Left ventricle myocardium inferior (tissue), 1 donor: ENCODE results near the gene COL4A2. TPM values are rescaled to one million over a fixed set of nuclear protein-coding genes. Genes with fewer than 3 reads are reported as not detected.

Experiments
- DNase-seq: peaks from one replicate; pipeline ENCODE4 v3.0.0-alpha.2; 2020
- H3K27ac ChIP-seq: fragments of 200-600 bp; replicated peaks from 2 replicates; pipeline ENCODE4 v1.8.0; 2021
- H3K27me3 ChIP-seq: fragments of 200-600 bp; 2 replicates; pipeline ENCODE4 v1.8.0; 2021; ENCODE audit warnings: low read depth
- H3K36me3 ChIP-seq: fragments of 200-600 bp; 2 replicates; pipeline ENCODE4 v1.8.0; 2021
- H3K4me1 ChIP-seq: fragments of 200-600 bp; 2 replicates; pipeline ENCODE4 v1.8.0; 2021
- H3K4me3 ChIP-seq: fragments of 200-600 bp; 2 replicates; pipeline ENCODE4 v1.8.0; 2021; ENCODE audit warnings: mild to moderate bottlenecking, moderate library complexity
- H3K9me3 ChIP-seq: fragments of 200-600 bp; replicated peaks from 2 replicates; pipeline ENCODE4 v1.8.0; 2021
- intact Hi-C: fragments of 100-400 bp; cut with micrococcal nuclease; formaldehyde crosslinking; loops from one replicate; pipeline ENCODE4 v1.11.0; 2022
- total RNA-seq: library from RNA; stranded (reverse); fragmentation: NEBNext Ultra II Directional; extraction: Animal tissue kit (Norgen Biotek cat#: 25700); gene quantifications from one replicate; pipeline ENCODE4 v1.2.1, GENCODE V29; 2021
- TF ChIP-seq, protein P1 (sequence below): fragments of 200-600 bp; IDR thresholded peaks from 2 replicates; pipeline ENCODE4 v1.8.0; 2021; ENCODE audit warnings: antibody characterized with exemption, mild to moderate bottlenecking, borderline replicate concordance
- donor health status: DM: no; HTN: yes; CAD: no; lungs with severe emphysema.

Gene COL4A2
- total RNA-seq, 1 donor from 2014 or later, result 117 TPM

DNA sequence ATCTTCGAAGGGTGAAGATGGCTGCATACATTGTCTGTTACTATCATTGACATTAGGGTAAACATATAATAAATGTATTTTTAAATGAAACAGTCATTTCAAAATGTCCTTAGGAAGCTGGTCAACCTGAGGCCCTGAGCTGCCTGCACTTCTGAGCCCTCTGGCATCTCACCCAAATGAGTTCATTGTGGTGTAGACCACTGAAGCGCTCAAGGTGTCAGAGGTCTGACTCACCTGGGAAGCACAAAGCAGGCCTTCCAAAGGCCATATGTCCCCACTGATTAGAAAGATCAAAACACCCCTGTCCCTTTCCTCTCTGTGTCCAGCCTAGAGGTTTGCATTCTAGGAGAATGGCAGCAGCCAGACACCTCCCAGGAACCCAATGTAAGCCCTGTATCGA lies 59.6 kb downstream of the COL4A2 start:
- Histone ChIP-seq H3K36me3 (no peaks in the 10 kb centered on the region), H3K4me1 (peaks cover 75% of the 10 kb centered on the region), H3K27ac (no peak overlapping the region), H3K27me3 (no peaks in the 10 kb centered on the region), H3K9me3 (no peaks in the 10 kb centered on the region), H3K4me3 (no peak overlapping the region)
- intact Hi-C loops, result no loop called here
- no peak for DNase-seq
- TF ChIP-seq, protein P1, sequence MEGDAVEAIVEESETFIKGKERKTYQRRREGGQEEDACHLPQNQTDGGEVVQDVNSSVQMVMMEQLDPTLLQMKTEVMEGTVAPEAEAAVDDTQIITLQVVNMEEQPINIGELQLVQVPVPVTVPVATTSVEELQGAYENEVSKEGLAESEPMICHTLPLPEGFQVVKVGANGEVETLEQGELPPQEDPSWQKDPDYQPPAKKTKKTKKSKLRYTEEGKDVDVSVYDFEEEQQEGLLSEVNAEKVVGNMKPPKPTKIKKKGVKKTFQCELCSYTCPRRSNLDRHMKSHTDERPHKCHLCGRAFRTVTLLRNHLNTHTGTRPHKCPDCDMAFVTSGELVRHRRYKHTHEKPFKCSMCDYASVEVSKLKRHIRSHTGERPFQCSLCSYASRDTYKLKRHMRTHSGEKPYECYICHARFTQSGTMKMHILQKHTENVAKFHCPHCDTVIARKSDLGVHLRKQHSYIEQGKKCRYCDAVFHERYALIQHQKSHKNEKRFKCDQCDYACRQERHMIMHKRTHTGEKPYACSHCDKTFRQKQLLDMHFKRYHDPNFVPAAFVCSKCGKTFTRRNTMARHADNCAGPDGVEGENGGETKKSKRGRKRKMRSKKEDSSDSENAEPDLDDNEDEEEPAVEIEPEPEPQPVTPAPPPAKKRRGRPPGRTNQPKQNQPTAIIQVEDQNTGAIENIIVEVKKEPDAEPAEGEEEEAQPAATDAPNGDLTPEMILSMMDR, result no peak

DNA sequence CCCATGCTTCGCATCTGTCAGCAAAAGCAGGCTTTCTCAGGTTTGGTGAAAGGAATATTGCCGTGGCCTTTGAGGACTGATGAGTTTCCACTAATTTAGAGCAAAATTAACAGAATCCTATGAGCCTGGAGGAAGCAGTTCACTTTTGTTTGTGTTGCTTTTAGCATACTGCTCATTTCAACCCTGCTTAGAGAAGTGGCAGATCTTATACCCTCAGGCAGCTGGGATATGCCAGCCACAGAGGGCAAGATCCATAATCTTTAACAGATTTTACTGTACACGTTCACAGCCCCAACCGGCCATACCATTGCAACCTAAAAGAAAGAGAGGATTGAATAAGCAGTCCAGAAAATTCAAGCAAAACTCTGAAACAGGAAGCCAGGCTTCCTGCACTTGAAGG lies 60.5 kb downstream of the COL4A2 start:
- Histone ChIP-seq H3K27ac (peak overlapping the region; percentile 17), H3K4me1 (peaks cover 75% of the 10 kb centered on the region), H3K4me3 (no peak overlapping the region), H3K27me3 (no peaks in the 10 kb centered on the region), H3K36me3 (no peaks in the 10 kb centered on the region), H3K9me3 (no peaks in the 10 kb centered on the region)
- TF ChIP-seq, protein P1, result no peak
- no peak for DNase-seq
- intact Hi-C loops, result no loop called here

DNA sequence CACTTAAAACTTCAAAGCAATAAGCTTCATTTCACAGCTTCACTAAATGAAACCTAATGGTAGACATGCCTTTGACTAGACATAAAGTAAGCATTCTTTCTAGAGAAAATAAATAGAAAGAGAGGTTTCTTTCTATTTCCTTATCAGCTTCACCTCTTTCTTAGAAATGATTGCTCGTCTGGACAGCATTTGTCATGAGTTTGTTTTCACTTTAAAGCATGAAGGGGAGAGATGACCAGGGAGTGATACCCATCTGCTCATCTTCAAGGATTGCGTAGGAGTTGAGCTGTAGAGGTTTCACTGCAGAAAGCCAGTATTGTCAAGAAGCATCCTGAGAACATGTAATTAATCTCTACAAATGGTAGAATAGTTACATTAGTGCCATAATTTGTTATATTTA lies 61.3 kb downstream of the COL4A2 start:
- no peak overlapping the region for H3K4me3 ChIP-seq
- H3K27me3 ChIP-seq, result no peaks in the 10 kb centered on the region
- intact Hi-C loops, result no loop called here
- peaks cover 75% of the 10 kb centered on the region for H3K4me1 ChIP-seq
- no peak for DNase-seq
- no peak overlapping the region for H3K27ac ChIP-seq
- no peaks in the 10 kb centered on the region for H3K9me3 ChIP-seq
- H3K36me3 ChIP-seq, result no peaks in the 10 kb centered on the region
- TF ChIP-seq, protein P1, result no peak

DNA sequence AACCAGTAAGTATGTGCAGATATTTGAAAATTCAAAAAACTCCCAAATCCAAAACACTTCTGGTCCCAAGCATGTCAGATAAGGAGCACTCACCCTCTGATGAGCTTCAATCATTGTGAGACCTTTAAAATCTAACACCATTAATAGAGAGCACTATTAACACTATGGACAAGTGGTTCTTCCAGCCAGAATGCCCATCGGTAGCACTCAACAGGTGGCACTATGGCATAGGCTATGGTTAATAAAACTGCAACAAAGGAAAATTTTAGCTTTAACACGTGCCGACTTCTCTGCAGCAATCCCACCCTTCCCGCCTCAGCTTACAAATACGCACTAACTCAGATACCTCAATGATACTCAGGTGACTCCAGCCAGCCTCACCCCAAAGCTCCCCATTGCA lies 62.3 kb downstream of the COL4A2 start:
- Histone ChIP-seq H3K27ac (no peak overlapping the region), H3K9me3 (no peaks in the 10 kb centered on the region), H3K4me1 (peaks cover 77% of the 10 kb centered on the region), H3K27me3 (no peaks in the 10 kb centered on the region), H3K4me3 (no peak overlapping the region), H3K36me3 (no peaks in the 10 kb centered on the region)
- intact Hi-C loops, result no loop called here
- TF ChIP-seq, protein P1, result no peak
- DNase-seq, result no peak

DNA sequence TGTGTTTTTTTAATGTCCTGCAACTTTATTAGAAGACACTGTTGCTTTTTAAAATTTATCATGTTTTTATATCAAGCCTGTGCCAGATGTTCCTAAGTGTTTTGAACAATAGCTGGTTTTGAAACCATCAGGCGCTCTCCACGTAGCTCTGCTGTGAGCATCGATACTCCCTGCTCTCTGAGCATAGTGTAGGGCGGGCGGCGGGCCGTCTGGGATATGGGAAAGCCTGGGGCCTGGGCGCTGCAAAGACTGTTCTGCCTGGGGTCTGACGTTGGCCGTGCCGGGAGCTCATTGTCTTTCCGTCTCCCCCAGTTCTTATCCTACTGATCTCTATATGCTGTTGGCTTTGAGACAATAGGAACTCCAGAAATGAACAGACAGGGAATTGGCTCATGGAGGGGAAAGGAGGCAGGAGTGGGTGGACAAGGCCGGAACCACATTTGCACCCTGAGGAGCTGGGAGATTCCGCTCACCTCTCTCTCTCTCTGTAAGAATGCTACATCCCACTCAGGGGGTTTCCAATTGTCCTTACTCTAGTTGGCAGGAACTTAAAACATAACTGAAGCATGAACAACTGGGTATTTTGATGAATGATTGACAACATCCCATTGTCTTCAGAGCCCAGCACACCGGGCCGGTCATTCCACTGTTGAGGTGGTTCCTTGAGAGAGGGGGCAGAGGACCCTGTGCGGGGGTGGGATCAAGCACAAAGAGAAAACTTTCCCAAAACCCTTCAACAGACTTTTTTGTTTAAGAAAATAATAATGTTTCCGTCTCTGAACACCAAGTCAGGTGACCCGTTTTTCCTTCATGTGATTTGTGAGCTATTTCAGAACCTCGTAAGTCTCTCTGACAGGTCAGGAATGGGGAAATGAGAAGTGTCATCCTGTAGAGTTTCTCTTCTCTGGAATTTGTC lies 64.7 kb downstream of the COL4A2 start:
- H3K36me3 ChIP-seq, result no peaks in the 10 kb centered on the region
- no peak for DNase-seq
- no peaks in the 10 kb centered on the region for H3K9me3 ChIP-seq
- TF ChIP-seq, protein P1, result no peak
- peaks cover 79% of the 10 kb centered on the region for H3K4me1 ChIP-seq
- no peaks in the 10 kb centered on the region for H3K27me3 ChIP-seq
- H3K27ac ChIP-seq, result peak overlapping the region; percentile 71
- peak overlapping the region; percentile 29 for H3K4me3 ChIP-seq
- intact Hi-C loops, result no loop called here
